ENCODE measurements around the gene JMJD8.

DNA sequence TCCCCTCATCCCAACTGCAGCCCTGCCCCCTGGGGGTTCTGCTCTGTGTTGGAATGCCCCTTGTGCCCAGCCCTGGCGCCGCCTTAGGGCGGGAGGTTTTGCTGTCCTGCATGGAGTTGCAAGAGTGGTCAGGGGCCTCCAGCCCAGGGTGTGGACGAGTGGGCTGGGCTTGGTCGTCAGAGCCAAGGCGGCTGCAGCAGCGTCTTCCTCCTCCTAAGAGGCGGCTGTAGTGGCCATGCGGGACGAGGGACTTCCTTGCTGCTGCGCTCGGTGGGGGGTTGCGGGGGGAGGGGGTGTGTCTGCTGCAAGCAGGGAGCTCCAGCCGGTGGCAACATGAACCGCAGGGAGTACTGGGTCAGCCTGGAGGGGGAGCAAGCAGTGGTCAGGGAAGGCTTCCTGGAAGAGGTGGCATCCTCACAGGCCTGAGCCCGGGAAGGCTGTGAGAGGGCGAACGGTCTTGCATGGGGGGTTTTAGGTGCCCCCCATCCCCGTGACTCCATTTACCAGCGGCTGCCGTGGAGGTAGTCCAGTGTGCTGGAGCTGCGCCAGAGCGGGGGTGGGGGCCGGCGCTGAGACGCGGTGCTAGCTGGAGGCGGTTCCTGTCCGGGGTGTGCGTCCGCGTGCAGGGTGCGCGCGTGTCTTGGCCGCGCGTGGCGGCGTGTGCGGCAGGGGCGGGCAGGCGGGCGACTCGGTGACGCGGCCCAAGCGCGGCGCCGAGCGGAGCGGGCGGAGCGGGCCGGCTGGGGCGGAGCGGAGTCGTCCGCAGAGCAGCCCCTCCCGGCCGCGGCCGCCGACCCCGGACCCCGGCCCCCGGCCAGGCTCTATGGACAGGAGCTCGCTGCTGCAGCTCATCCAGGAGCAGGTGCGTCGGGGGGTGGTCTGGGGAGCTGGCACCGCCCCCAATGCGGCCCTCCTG is 8.9 kb downstream of the JMJD8 start, which contains the start of gene RHBDL1:
- TF ChIP-seq, protein P1, sequence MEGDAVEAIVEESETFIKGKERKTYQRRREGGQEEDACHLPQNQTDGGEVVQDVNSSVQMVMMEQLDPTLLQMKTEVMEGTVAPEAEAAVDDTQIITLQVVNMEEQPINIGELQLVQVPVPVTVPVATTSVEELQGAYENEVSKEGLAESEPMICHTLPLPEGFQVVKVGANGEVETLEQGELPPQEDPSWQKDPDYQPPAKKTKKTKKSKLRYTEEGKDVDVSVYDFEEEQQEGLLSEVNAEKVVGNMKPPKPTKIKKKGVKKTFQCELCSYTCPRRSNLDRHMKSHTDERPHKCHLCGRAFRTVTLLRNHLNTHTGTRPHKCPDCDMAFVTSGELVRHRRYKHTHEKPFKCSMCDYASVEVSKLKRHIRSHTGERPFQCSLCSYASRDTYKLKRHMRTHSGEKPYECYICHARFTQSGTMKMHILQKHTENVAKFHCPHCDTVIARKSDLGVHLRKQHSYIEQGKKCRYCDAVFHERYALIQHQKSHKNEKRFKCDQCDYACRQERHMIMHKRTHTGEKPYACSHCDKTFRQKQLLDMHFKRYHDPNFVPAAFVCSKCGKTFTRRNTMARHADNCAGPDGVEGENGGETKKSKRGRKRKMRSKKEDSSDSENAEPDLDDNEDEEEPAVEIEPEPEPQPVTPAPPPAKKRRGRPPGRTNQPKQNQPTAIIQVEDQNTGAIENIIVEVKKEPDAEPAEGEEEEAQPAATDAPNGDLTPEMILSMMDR (conservative IDR thresholded peaks at IDR 0.05; ENCODE audit: low read depth in 2 of 2) = peak in 1 of 2 experiments; percentile 31; a peak in 1 of 4 replicates
- TF ChIP-seq EZH2 (IDR thresholded peaks at IDR 0.05; ENCODE audit: low read depth, unreplicated experiment) (no peak), POLR2AphosphoS5 (IDR thresholded peaks at IDR 0.05; ENCODE audit: low read depth) (0 out of 2 replicates have a peak, but pooled peaks have one; percentile 16)
- TF ChIP-seq, protein P2, sequence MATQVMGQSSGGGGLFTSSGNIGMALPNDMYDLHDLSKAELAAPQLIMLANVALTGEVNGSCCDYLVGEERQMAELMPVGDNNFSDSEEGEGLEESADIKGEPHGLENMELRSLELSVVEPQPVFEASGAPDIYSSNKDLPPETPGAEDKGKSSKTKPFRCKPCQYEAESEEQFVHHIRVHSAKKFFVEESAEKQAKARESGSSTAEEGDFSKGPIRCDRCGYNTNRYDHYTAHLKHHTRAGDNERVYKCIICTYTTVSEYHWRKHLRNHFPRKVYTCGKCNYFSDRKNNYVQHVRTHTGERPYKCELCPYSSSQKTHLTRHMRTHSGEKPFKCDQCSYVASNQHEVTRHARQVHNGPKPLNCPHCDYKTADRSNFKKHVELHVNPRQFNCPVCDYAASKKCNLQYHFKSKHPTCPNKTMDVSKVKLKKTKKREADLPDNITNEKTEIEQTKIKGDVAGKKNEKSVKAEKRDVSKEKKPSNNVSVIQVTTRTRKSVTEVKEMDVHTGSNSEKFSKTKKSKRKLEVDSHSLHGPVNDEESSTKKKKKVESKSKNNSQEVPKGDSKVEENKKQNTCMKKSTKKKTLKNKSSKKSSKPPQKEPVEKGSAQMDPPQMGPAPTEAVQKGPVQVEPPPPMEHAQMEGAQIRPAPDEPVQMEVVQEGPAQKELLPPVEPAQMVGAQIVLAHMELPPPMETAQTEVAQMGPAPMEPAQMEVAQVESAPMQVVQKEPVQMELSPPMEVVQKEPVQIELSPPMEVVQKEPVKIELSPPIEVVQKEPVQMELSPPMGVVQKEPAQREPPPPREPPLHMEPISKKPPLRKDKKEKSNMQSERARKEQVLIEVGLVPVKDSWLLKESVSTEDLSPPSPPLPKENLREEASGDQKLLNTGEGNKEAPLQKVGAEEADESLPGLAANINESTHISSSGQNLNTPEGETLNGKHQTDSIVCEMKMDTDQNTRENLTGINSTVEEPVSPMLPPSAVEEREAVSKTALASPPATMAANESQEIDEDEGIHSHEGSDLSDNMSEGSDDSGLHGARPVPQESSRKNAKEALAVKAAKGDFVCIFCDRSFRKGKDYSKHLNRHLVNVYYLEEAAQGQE (IDR thresholded peaks at IDR 0.05; ENCODE audit: unreplicated experiment) = no peak
